CD14-positive monocyte (primary cell): Measurements from ENCODE around the gene SVIL. TPM values are rescaled to one million over a fixed set of nuclear protein-coding genes. Genes with fewer than 3 reads are reported as not detected.

Source experiments
- DNase-seq, 3 donors: peaks; one replicate each; pipeline ENCODE4 v3.0.0-alpha.2; 2011 to 2022
- H2AFZ ChIP-seq: 2 replicates; pipeline ENCODE4 v1.6.0; 2012; ENCODE audit warnings: mild to moderate bottlenecking, low read depth, low read length, inconsistent platforms; ENCODE audit not compliant: insufficient read depth, poor library complexity, severe bottlenecking
- H3K27ac ChIP-seq, 2 donors: 1 replicate in 1 of 2; 2 replicates in 1 of 2; pipeline ENCODE4 v1.5.1; 2012 to 2013; ENCODE audit warnings: low read length in 2 of 2, control low read depth in 1 of 2, inconsistent platforms in 1 of 2, low read depth in 1 of 2, mild to moderate bottlenecking in 1 of 2
- H3K27me3 ChIP-seq, 2 donors: one replicate each; pipeline versions ENCODE4 v1.6.0 to v1.6.1; 2011 to 2013; ENCODE audit warnings: low read length in 2 of 2; ENCODE audit not compliant: control insufficient read depth in 2 of 2, insufficient read depth in 2 of 2
- H3K36me3 ChIP-seq, 2 donors: replicated peaks in 1 of 2; 1 replicate in 1 of 2; 2 replicates in 1 of 2; pipeline versions ENCODE4 v1.5.1 to v1.6.1; 2012 to 2013; ENCODE audit warnings: low read length in 2 of 2, control low read depth in 1 of 2, inconsistent platforms in 1 of 2, mild to moderate bottlenecking in 1 of 2; ENCODE audit not compliant: insufficient read depth in 2 of 2, control insufficient read depth in 1 of 2
- H3K4me1 ChIP-seq, 2 donors: 1 replicate in 1 of 2; 2 replicates in 1 of 2; pipeline versions ENCODE4 v1.5.1 to v1.6.1; 2012 to 2013; ENCODE audit warnings: low read length in 2 of 2, control low read depth in 1 of 2, inconsistent platforms in 1 of 2, mild to moderate bottlenecking in 1 of 2, moderate library complexity in 1 of 2; ENCODE audit not compliant: insufficient read depth in 2 of 2, control insufficient read depth in 1 of 2
- H3K4me2 ChIP-seq: replicated peaks from 2 replicates; pipeline ENCODE3; 2012; ENCODE audit warnings: low read length, moderate library complexity, mild to moderate bottlenecking; ENCODE audit not compliant: poor library complexity, severe bottlenecking; ENCODE audit errors: extremely low read depth
- H3K4me3 ChIP-seq, 3 experiments: fragments of 200-600 bp in 1 of 3; sonication (generic) in 1 of 3; replicated peaks in 1 of 3; 1 replicate in 2 of 3; 2 replicates in 1 of 3; pipeline ENCODE4 v1.5.1; 2011 to 2013; ENCODE audit warnings: low read length in 3 of 3, mild to moderate bottlenecking in 3 of 3, control low read depth in 2 of 3, low read depth in 2 of 3, inconsistent platforms in 1 of 3, moderate library complexity in 1 of 3
- H3K79me2 ChIP-seq: 2 replicates; pipeline ENCODE4 v1.6.0; 2012; ENCODE audit warnings: mild to moderate bottlenecking, control low read depth, inconsistent platforms, low read length, moderate library complexity; ENCODE audit not compliant: insufficient read depth
- H3K9ac ChIP-seq: 2 replicates; pipeline ENCODE4 v1.6.0; 2017; ENCODE audit warnings: low read length, mild to moderate bottlenecking; ENCODE audit not compliant: insufficient read depth, poor library complexity, severe bottlenecking
- H3K9me3 ChIP-seq, 2 donors: replicated peaks in 1 of 2; 1 replicate in 1 of 2; 2 replicates in 1 of 2; pipeline versions ENCODE4 v1.5.1 to v1.6.1; 2012 to 2013; ENCODE audit warnings: low read length in 2 of 2, control low read depth in 1 of 2; ENCODE audit not compliant: control insufficient read depth in 1 of 2, insufficient read depth in 1 of 2
- H4K20me1 ChIP-seq: 2 replicates; pipeline ENCODE4 v1.6.0; 2012; ENCODE audit warnings: mild to moderate bottlenecking, low read length, control low read depth, moderate library complexity; ENCODE audit not compliant: insufficient read depth
- H3K27ac Mint-ChIP-seq, 7 donors: one replicate each; pipeline ENCODE4 v1.8.0; 2020; ENCODE audit warnings: mild to moderate bottlenecking in 7 of 7, mixed read lengths in 7 of 7, moderate library complexity in 6 of 7, inconsistent platforms in 2 of 7
- H3K27me3 Mint-ChIP-seq, 3 donors: one replicate each; pipeline ENCODE4 v1.8.0; 2021 to 2022; ENCODE audit warnings: low read depth in 3 of 3, mild to moderate bottlenecking in 3 of 3, mixed read lengths in 3 of 3, moderate library complexity in 3 of 3, inconsistent platforms in 1 of 3
- H3K36me3 Mint-ChIP-seq, 2 donors: one replicate each; pipeline ENCODE4 v1.8.0; 2020; ENCODE audit warnings: mixed read lengths in 2 of 2, inconsistent platforms in 1 of 2, mild to moderate bottlenecking in 1 of 2
- H3K4me1 Mint-ChIP-seq: one replicate; pipeline ENCODE4 v1.8.0; 2020; ENCODE audit warnings: mild to moderate bottlenecking, mixed read lengths
- H3K4me3 Mint-ChIP-seq, 2 donors: one replicate each; pipeline ENCODE4 v1.8.0; 2020; ENCODE audit warnings: mild to moderate bottlenecking in 2 of 2, mixed read lengths in 2 of 2, moderate library complexity in 1 of 2
- H3K9me3 Mint-ChIP-seq, 7 donors: one replicate each; pipeline ENCODE4 v1.8.0; 2020 to 2022; ENCODE audit warnings: mixed read lengths in 7 of 7, mild to moderate bottlenecking in 6 of 7, moderate library complexity in 6 of 7, inconsistent platforms in 2 of 7
- WGBS: methylation state at CpG from one replicate; pipeline ENCODE4 v1.1.5; 2013; ENCODE audit warnings: missing lambda C conversion rate; ENCODE audit not compliant: insufficient coverage; 5-methylcytosine and 5-hydroxymethylcytosine counted together
- intact Hi-C, 2 donors: fragments of 100-400 bp; cut with micrococcal nuclease; formaldehyde crosslinking; loops; one replicate each; pipeline versions ENCODE4 v1.15.0 to v1.15.1; 2023
- polyA plus RNA-seq, 3 donors: library from polyadenylated mRNA; depleted of rRNA in 1 of 3; unstranded in 2 of 3; stranded (reverse) in 1 of 3; fragments of 300-500 nt in 2 of 3; fragments of >200 nt in 1 of 3; fragmentation: Illumina TruSeq in 2 of 3; gene quantifications; 1 replicate in 2 of 3; 2 replicates in 1 of 3; pipeline ENCODE4 v1.2.3, GENCODE V29; 2012 to 2021
- TF ChIP-seq, protein P1 (sequence below): fragments of 200-600 bp; IDR thresholded peaks from one replicate; pipeline ENCODE4 v1.8.0; 2022; ENCODE audit warnings: antibody characterized with exemption, mild to moderate bottlenecking

The SVIL gene
- polyA plus RNA-seq, 3 donors: 2.1 to 14.3 (median 5.8) TPM

- H3K4me1 ChIP-seq: peaks cover 8 to 20% of the 10 kb centered on the region in 2 donors
- intact Hi-C loops: loop anchor here in 1 of 2 donors (10.0 kb wide), 1 partner anchor 179 kb away; no protein-coding TSS in a partner anchor
- H3K9me3 ChIP-seq: no peaks in the 10 kb centered on the region
- H3K4me2 ChIP-seq: no peak overlapping the region
- H4K20me1 ChIP-seq: no peaks in the 10 kb centered on the region
- TF ChIP-seq, protein P1, sequence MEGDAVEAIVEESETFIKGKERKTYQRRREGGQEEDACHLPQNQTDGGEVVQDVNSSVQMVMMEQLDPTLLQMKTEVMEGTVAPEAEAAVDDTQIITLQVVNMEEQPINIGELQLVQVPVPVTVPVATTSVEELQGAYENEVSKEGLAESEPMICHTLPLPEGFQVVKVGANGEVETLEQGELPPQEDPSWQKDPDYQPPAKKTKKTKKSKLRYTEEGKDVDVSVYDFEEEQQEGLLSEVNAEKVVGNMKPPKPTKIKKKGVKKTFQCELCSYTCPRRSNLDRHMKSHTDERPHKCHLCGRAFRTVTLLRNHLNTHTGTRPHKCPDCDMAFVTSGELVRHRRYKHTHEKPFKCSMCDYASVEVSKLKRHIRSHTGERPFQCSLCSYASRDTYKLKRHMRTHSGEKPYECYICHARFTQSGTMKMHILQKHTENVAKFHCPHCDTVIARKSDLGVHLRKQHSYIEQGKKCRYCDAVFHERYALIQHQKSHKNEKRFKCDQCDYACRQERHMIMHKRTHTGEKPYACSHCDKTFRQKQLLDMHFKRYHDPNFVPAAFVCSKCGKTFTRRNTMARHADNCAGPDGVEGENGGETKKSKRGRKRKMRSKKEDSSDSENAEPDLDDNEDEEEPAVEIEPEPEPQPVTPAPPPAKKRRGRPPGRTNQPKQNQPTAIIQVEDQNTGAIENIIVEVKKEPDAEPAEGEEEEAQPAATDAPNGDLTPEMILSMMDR: no peak
- Mint-ChIP-seq H3K9me3 (no peaks in the 10 kb centered on the region), H3K4me3 (no peak overlapping the region), H3K36me3 (peaks cover 26 to 47% of the 10 kb centered on the region in 2 donors), H3K27me3 (peaks cover 0 to 2% (median 0%) of the 10 kb centered on the region in 3 donors), H3K4me1 (peaks cover 24% of the 10 kb centered on the region), H3K27ac (peak overlapping the region; percentile 38 to 87 (median 74))
- H3K79me2 ChIP-seq: no peaks in the 10 kb centered on the region
- H2AFZ ChIP-seq: no peak overlapping the region
- DNase-seq: peak in 2 of 3 donors; percentile 10 to 18
- H3K27ac ChIP-seq: peak overlapping the region in 1 of 2 donors; percentile 65
- no peaks in the 10 kb centered on the region for H3K27me3 ChIP-seq
- H3K4me3 ChIP-seq: no peak overlapping the region
- 67% methylated on average over 3 of the region's 8 CpGs for WGBS
- peaks cover 7 to 46% of the 10 kb centered on the region in 2 donors for H3K36me3 ChIP-seq
- no peak overlapping the region for H3K9ac ChIP-seq
Observed at GRCh38 chr10:29555746-29556481, 78.9 kb downstream of the SVIL start.

GRCh38 chr10:29555091-29555745 lies 79.6 kb downstream of the SVIL start:
- Mint-ChIP-seq H3K4me1 (peaks cover 24% of the 10 kb centered on the region), H3K4me3 (peak overlapping the region; percentile 51 to 87), H3K9me3 (peaks cover 0 to 1% (median 0%) of the 10 kb centered on the region in 7 donors), H3K36me3 (peaks cover 31 to 51% of the 10 kb centered on the region in 2 donors), H3K27ac (peak overlapping the region; percentile 82 to 98 (median 95)), H3K27me3 (peaks cover 0 to 2% (median 0%) of the 10 kb centered on the region in 3 donors)
- intact Hi-C loops: loop anchor here in 1 of 2 donors (10.0 kb wide), 1 partner anchor 180 kb away; no protein-coding TSS in a partner anchor
- Histone ChIP-seq H3K9ac (no peak overlapping the region), H3K79me2 (no peaks in the 10 kb centered on the region), H3K4me3 (peak overlapping the region in 1 of 3 experiments; percentile 46), H3K4me2 (peak overlapping the region; percentile 44), H3K27ac (peak overlapping the region; percentile 64 to 75), H4K20me1 (no peaks in the 10 kb centered on the region), H3K27me3 (no peaks in the 10 kb centered on the region), H2AFZ (no peak overlapping the region), H3K9me3 (no peaks in the 10 kb centered on the region), H3K36me3 (peaks cover 14 to 48% of the 10 kb centered on the region in 2 donors), H3K4me1 (peaks cover 8 to 20% of the 10 kb centered on the region in 2 donors)
- DNase-seq: peak; percentile 61 to 76 (median 61)
- no CpG with 5 or more reads among the region's 6 CpGs for WGBS
- TF ChIP-seq, protein P1: no peak
